OCI-LY7 (cell line): ENCODE results near the gene RBBP8. TPM values are rescaled to one million over a fixed set of nuclear protein-coding genes. Genes with fewer than 3 reads are reported as not detected.
A peak's percentile ranks its signal among the peaks of the same experiment; 100 is the strongest.

Experiments used
- BruUV-seq: library from RNA; stranded (reverse); fragments of 400-500 nt; replicated peaks from 2 replicates; lab custom pipeline; 2021; lab: Mats Ljungman, UMichigan
- CTCF ChIA-PET: fragments of 300-600 bp; sonication (Branson Sonifier 250); formaldehyde crosslinking; loops from one replicate; lab custom pipeline; 2022; ENCODE audit warnings: antibody characterized with exemption; ENCODE audit not compliant: unreplicated experiment; lab: Charles Lee
- POLR2A ChIA-PET: fragments of 300-600 bp; sonication (Branson Sonifier 250); formaldehyde crosslinking; loops from one replicate; lab custom pipeline; 2022; ENCODE audit warnings: antibody characterized with exemption; lab: Charles Lee
- DNase-seq: peaks from one replicate; pipeline ENCODE4 v3.0.0-alpha.2; 2015; ENCODE audit warnings: low spot score
- H2AFZ ChIP-seq: fragments of 200-600 bp; sonication (generic), shearing (Covaris generic); 2 replicates; pipeline ENCODE4 v1.6.1; 2014; ENCODE audit warnings: mild to moderate bottlenecking, antibody characterized with exemption, low read length, moderate library complexity
- H3K27ac ChIP-seq: fragments of 200-600 bp; sonication (generic); 2 replicates; pipeline ENCODE4 v1.5.1; 2014; ENCODE audit warnings: mixed run types, low read depth, mild to moderate bottlenecking, moderate library complexity, low read length, inconsistent platforms; ENCODE audit not compliant: poor library complexity, severe bottlenecking
- H3K36me3 ChIP-seq: fragments of 200-600 bp; sonication (generic); 2 replicates; pipeline ENCODE4 v1.6.1; 2014; ENCODE audit warnings: mild to moderate bottlenecking, antibody characterized with exemption, low read length, moderate library complexity, mixed read lengths; ENCODE audit not compliant: insufficient read depth
- H3K4me1 ChIP-seq: fragments of 200-600 bp; sonication (generic); 2 replicates; pipeline ENCODE4 v1.5.1; 2014; ENCODE audit warnings: mild to moderate bottlenecking, low read length; ENCODE audit not compliant: insufficient read depth, poor library complexity, severe bottlenecking
- H3K4me2 ChIP-seq: fragments of 200-600 bp; sonication (generic); 2 replicates; pipeline ENCODE4 v1.6.1; 2014; ENCODE audit warnings: mild to moderate bottlenecking, low read length
- H3K4me3 ChIP-seq: fragments of 200-600 bp; sonication (generic); 2 replicates; pipeline ENCODE4 v1.5.1; 2014; ENCODE audit warnings: mild to moderate bottlenecking, low read depth, low read length; ENCODE audit not compliant: poor library complexity, severe bottlenecking
- H3K79me2 ChIP-seq: fragments of 200-600 bp; sonication (generic); 2 replicates; pipeline ENCODE4 v1.6.1; 2016; ENCODE audit warnings: low read depth, mild to moderate bottlenecking, low read length, moderate library complexity, mixed read lengths; ENCODE audit not compliant: insufficient read depth
- H3K9me2 ChIP-seq: fragments of 200-600 bp; sonication (generic); 2 replicates; pipeline ENCODE4 v1.6.1; 2016; ENCODE audit warnings: mild to moderate bottlenecking, low read length, mixed read lengths; ENCODE audit not compliant: insufficient read depth
- H3K9me3 ChIP-seq: fragments of 200-600 bp; sonication (generic); 2 replicates; pipeline ENCODE4 v1.6.1; 2014; ENCODE audit warnings: mild to moderate bottlenecking, mixed run types, low read length, mixed read lengths
- H4K20me1 ChIP-seq: fragments of 200-600 bp; sonication (generic); 2 replicates; pipeline ENCODE4 v1.6.1; 2014; ENCODE audit warnings: mild to moderate bottlenecking, antibody characterized with exemption, low read length, moderate library complexity, mixed read lengths; ENCODE audit not compliant: insufficient read depth
- CTCF ChIP-seq: fragments of 200-600 bp; sonication (generic); conservative IDR thresholded peaks from 2 replicates; pipeline ENCODE4 v1.5.1; 2014; ENCODE audit warnings: mild to moderate bottlenecking, antibody characterized with exemption, low read length, moderate library complexity, mixed read lengths
- EZH2phosphoT487 ChIP-seq: fragments of 200-600 bp; sonication (generic); IDR thresholded peaks from 2 replicates; pipeline ENCODE4 v1.6.1; 2018; ENCODE audit warnings: low read depth, borderline replicate concordance, mild to moderate bottlenecking, mixed run types, antibody characterized with exemption, low read length, moderate library complexity, mixed read lengths
- intact Hi-C: fragments of 100-400 bp; cut with micrococcal nuclease; formaldehyde crosslinking; loops from one replicate; pipeline ENCODE4 v1.10.0; 2022; ENCODE audit not compliant: unreplicated experiment
- total RNA-seq, 2 experiments: library from RNA; depleted of rRNA in 1 of 2; stranded (reverse); fragments of >200 nt in 1 of 2; shearing (Covaris generic) in 1 of 2; gene quantifications; 2 replicates each; pipeline ENCODE4 v1.2.3, GENCODE V29; 2014 to 2022

RBBP8 gene
- total RNA-seq, 2 experiments from 2014 or later: 51.0 to 86.0 TPM

GRCh38 chr18:22981274-22982133, 48.4 kb downstream of the RBBP8 start:
- Histone ChIP-seq H3K4me3 (no peak overlapping the region), H3K79me2 (no peaks in the 10 kb centered on the region), H4K20me1 (0 out of 2 replicates have a peak, but pooled peaks cover 5% of the 10 kb centered on the region), H3K9me3 (no peaks in the 10 kb centered on the region), H3K4me1 (peaks cover 6% of the 10 kb centered on the region), H2AFZ (no peak overlapping the region), H3K36me3 (peaks cover 91% of the 10 kb centered on the region), H3K27ac (no peak overlapping the region), H3K9me2 (no peaks in the 10 kb centered on the region), H3K4me2 (no peak overlapping the region)
- no TSS peak for BruUV-seq
- TF ChIP-seq CTCF: no peak
- no peak for TF ChIP-seq EZH2phosphoT487
- intact Hi-C loops: loop anchor here (2.0 kb wide), 2 partner anchors 49 to 183 kb away; partner anchors contain the start of gene RBBP8
- DNase-seq: no peak
- POLR2A ChIA-PET: interaction anchor here (0.5 to 1.2 kb wide), 4 partner anchors 11 to 450 kb away, joined by 3 to 6 read pairs (median 4); no protein-coding TSS in a partner anchor
- CTCF ChIA-PET: interaction anchor here (0.6 kb wide), 2 partner anchors 422 to 632 kb away, joined by 3 to 5 read pairs; no protein-coding TSS in a partner anchor

GRCh38 chr18:22983175-22983574, 50.0 kb downstream of the RBBP8 start:
- no TSS peak for BruUV-seq
- H3K9me2 ChIP-seq: no peaks in the 10 kb centered on the region
- ChIA-PET CTCF (no interaction called here), POLR2A (interaction anchor here (0.6 to 1.6 kb wide), 4 partner anchors 9 to 50 kb away, joined by 3 to 6 read pairs (median 4); partner anchors contain the start of gene RBBP8)
- TF ChIP-seq EZH2phosphoT487 (no peak), CTCF (peak; percentile 81)
- H3K9me3 ChIP-seq: no peaks in the 10 kb centered on the region
- H3K79me2 ChIP-seq: no peaks in the 10 kb centered on the region
- H3K27ac ChIP-seq: no peak overlapping the region
- peaks cover 91% of the 10 kb centered on the region for H3K36me3 ChIP-seq
- no peak overlapping the region for H3K4me2 ChIP-seq
- H4K20me1 ChIP-seq: 0 out of 2 replicates have a peak, but pooled peaks cover 5% of the 10 kb centered on the region
- intact Hi-C loops: loop anchor here (2.0 kb wide), 2 partner anchors 50 to 184 kb away; partner anchors contain the start of gene RBBP8
- peaks cover 6% of the 10 kb centered on the region for H3K4me1 ChIP-seq
- H3K4me3 ChIP-seq: no peak overlapping the region
- H2AFZ ChIP-seq: no peak overlapping the region
- peak; percentile 40 for DNase-seq
